ENCODE measurements around the gene PDLIM3.
A peak's percentile ranks its signal among the peaks of the same experiment; 100 is the strongest.

PDLIM3 gene

GRCh38 chr4:185540487-185541120 lies 5.3 kb upstream of the PDLIM3 start:
- H3K79me2 ChIP-seq (ENCODE audit: control insufficient read depth, insufficient read depth, low read length): no peaks in the 10 kb centered on the region
- no peaks in the 10 kb centered on the region for H3K36me3 ChIP-seq (ENCODE audit: control insufficient read depth, insufficient read depth, low read length)
- H2AK5ac ChIP-seq (ENCODE audit: low read length): no peak overlapping the region
- H3K9ac ChIP-seq (ENCODE audit: low read length): no peak overlapping the region
- H3K27ac ChIP-seq (ENCODE audit: low read depth, low read length): no peak overlapping the region
- no peak overlapping the region for H3K18ac ChIP-seq (ENCODE audit: low read length)
- no peak overlapping the region for H3K4ac ChIP-seq (ENCODE audit: low read depth, low read length)
- H4K8ac ChIP-seq (ENCODE audit: low read depth, low read length): no peak overlapping the region
- no peak overlapping the region for H3K4me2 ChIP-seq (ENCODE audit: low read length)
- no peak overlapping the region for H2BK5ac ChIP-seq (ENCODE audit: low read length)
- H2BK15ac ChIP-seq (replicated peaks; ENCODE audit: low read depth): no peak overlapping the region
- H2BK120ac ChIP-seq (ENCODE audit: low read depth, low read length): no peak overlapping the region
- DNase-seq: no peak
- no peak overlapping the region for H3K23ac ChIP-seq (ENCODE audit: low read length)
- H3K56ac ChIP-seq (ENCODE audit: low read length): no peak overlapping the region
- no peaks in the 10 kb centered on the region for H3K79me1 ChIP-seq (ENCODE audit: low read length)
- peaks cover 4% of the 10 kb centered on the region for H3K27me3 ChIP-seq (ENCODE audit: insufficient read depth, low read length, poor library complexity)
- WGBS (ENCODE audit: extremely low coverage, insufficient coverage, low lambda C conversion rate): no CpG with 5 or more reads among the region's 3 CpGs
- no peaks in the 10 kb centered on the region for H3K4me1 ChIP-seq (ENCODE audit: control insufficient read depth, low read depth, low read length)
- no peak overlapping the region for H3K4me3 ChIP-seq (ENCODE audit: low read length)
- H4K5ac ChIP-seq (ENCODE audit: low read length): no peak overlapping the region

GRCh38 chr4:185540040-185540439 lies 4.7 kb upstream of the PDLIM3 start:
- DNase-seq: peak; percentile 31
- H2AK5ac ChIP-seq (ENCODE audit: low read length): no peak overlapping the region
- no peak overlapping the region for H3K56ac ChIP-seq (ENCODE audit: low read length)
- H3K4me3 ChIP-seq (ENCODE audit: low read length): no peak overlapping the region
- peaks cover 4% of the 10 kb centered on the region for H3K27me3 ChIP-seq (ENCODE audit: insufficient read depth, low read length, poor library complexity)
- WGBS (ENCODE audit: extremely low coverage, insufficient coverage, low lambda C conversion rate): no CpG with 5 or more reads among the region's 8 CpGs
- no peaks in the 10 kb centered on the region for H3K79me1 ChIP-seq (ENCODE audit: low read length)
- no peak overlapping the region for H3K4ac ChIP-seq (ENCODE audit: low read depth, low read length)
- H3K4me1 ChIP-seq (ENCODE audit: control insufficient read depth, low read depth, low read length): no peaks in the 10 kb centered on the region
- H4K5ac ChIP-seq (ENCODE audit: low read length): no peak overlapping the region
- no peak overlapping the region for H4K8ac ChIP-seq (ENCODE audit: low read depth, low read length)
- no peak overlapping the region for H3K23ac ChIP-seq (ENCODE audit: low read length)
- H3K36me3 ChIP-seq (ENCODE audit: control insufficient read depth, insufficient read depth, low read length): no peaks in the 10 kb centered on the region
- no peak overlapping the region for H3K4me2 ChIP-seq (ENCODE audit: low read length)
- H3K18ac ChIP-seq (ENCODE audit: low read length): no peak overlapping the region
- no peak overlapping the region for H2BK5ac ChIP-seq (ENCODE audit: low read length)
- H2BK120ac ChIP-seq (ENCODE audit: low read depth, low read length): no peak overlapping the region
- no peaks in the 10 kb centered on the region for H3K79me2 ChIP-seq (ENCODE audit: control insufficient read depth, insufficient read depth, low read length)
- H2BK15ac ChIP-seq (replicated peaks; ENCODE audit: low read depth): no peak overlapping the region
- H3K9ac ChIP-seq (ENCODE audit: low read length): no peak overlapping the region
- no peak overlapping the region for H3K27ac ChIP-seq (ENCODE audit: low read depth, low read length)

- Histone ChIP-seq H2BK5ac (ENCODE audit: low read length) (no peak overlapping the region), H3K4me1 (ENCODE audit: control insufficient read depth, low read depth, low read length) (no peaks in the 10 kb centered on the region), H3K4ac (ENCODE audit: low read depth, low read length) (no peak overlapping the region), H3K18ac (ENCODE audit: low read length) (no peak overlapping the region), H3K4me2 (ENCODE audit: low read length) (no peak overlapping the region), H3K4me3 (ENCODE audit: low read length) (no peak overlapping the region), H3K79me1 (ENCODE audit: low read length) (no peaks in the 10 kb centered on the region), H3K23ac (ENCODE audit: low read length) (no peak overlapping the region), H2BK120ac (ENCODE audit: low read depth, low read length) (no peak overlapping the region), H3K9ac (ENCODE audit: low read length) (no peak overlapping the region), H2BK15ac (replicated peaks; ENCODE audit: low read depth) (no peak overlapping the region), H2AK5ac (ENCODE audit: low read length) (no peak overlapping the region), H4K5ac (ENCODE audit: low read length) (no peak overlapping the region), H4K8ac (ENCODE audit: low read depth, low read length) (no peak overlapping the region), H3K36me3 (ENCODE audit: control insufficient read depth, insufficient read depth, low read length) (no peaks in the 10 kb centered on the region), H3K27me3 (ENCODE audit: insufficient read depth, low read length, poor library complexity) (peaks cover 4% of the 10 kb centered on the region), H3K27ac (ENCODE audit: low read depth, low read length) (no peak overlapping the region), H3K56ac (ENCODE audit: low read length) (no peak overlapping the region), H3K79me2 (ENCODE audit: control insufficient read depth, insufficient read depth, low read length) (no peaks in the 10 kb centered on the region)
- no CpG with 5 or more reads among the region's 1 CpG for WGBS (ENCODE audit: extremely low coverage, insufficient coverage, low lambda C conversion rate)
- no peak for DNase-seq
These were observed 3.5 kb upstream of the PDLIM3 start for GRCh38 chr4:185538806-185539205.

- no peak overlapping the region for H3K4me2 ChIP-seq (ENCODE audit: low read length)
- no peak overlapping the region for H4K8ac ChIP-seq (ENCODE audit: low read depth, low read length)
- peaks cover 4% of the 10 kb centered on the region for H3K27me3 ChIP-seq (ENCODE audit: insufficient read depth, low read length, poor library complexity)
- H2BK120ac ChIP-seq (ENCODE audit: low read depth, low read length): no peak overlapping the region
- H3K9ac ChIP-seq (ENCODE audit: low read length): no peak overlapping the region
- no peaks in the 10 kb centered on the region for H3K4me1 ChIP-seq (ENCODE audit: control insufficient read depth, low read depth, low read length)
- no CpG with 5 or more reads among the region's 4 CpGs for WGBS (ENCODE audit: extremely low coverage, insufficient coverage, low lambda C conversion rate)
- no peak overlapping the region for H3K4me3 ChIP-seq (ENCODE audit: low read length)
- no peak overlapping the region for H3K23ac ChIP-seq (ENCODE audit: low read length)
- no peak overlapping the region for H3K56ac ChIP-seq (ENCODE audit: low read length)
- H3K79me2 ChIP-seq (ENCODE audit: control insufficient read depth, insufficient read depth, low read length): no peaks in the 10 kb centered on the region
- no peak overlapping the region for H4K5ac ChIP-seq (ENCODE audit: low read length)
- H3K36me3 ChIP-seq (ENCODE audit: control insufficient read depth, insufficient read depth, low read length): no peaks in the 10 kb centered on the region
- no peak overlapping the region for H2BK5ac ChIP-seq (ENCODE audit: low read length)
- DNase-seq: no peak
- H2AK5ac ChIP-seq (ENCODE audit: low read length): no peak overlapping the region
- H3K79me1 ChIP-seq (ENCODE audit: low read length): no peaks in the 10 kb centered on the region
- no peak overlapping the region for H3K27ac ChIP-seq (ENCODE audit: low read depth, low read length)
- H3K18ac ChIP-seq (ENCODE audit: low read length): no peak overlapping the region
- no peak overlapping the region for H2BK15ac ChIP-seq (replicated peaks; ENCODE audit: low read depth)
- H3K4ac ChIP-seq (ENCODE audit: low read depth, low read length): no peak overlapping the region
These were observed 1.1 kb upstream of the PDLIM3 start for GRCh38 chr4:185536411-185536709.

- no peak overlapping the region for H3K27ac ChIP-seq (ENCODE audit: low read depth, low read length)
- WGBS (ENCODE audit: extremely low coverage, insufficient coverage, low lambda C conversion rate): no CpG with 5 or more reads among the region's 32 CpGs
- DNase-seq: no peak
- H3K4ac ChIP-seq (ENCODE audit: low read depth, low read length): no peak overlapping the region
- H3K36me3 ChIP-seq (ENCODE audit: control insufficient read depth, insufficient read depth, low read length): no peaks in the 10 kb centered on the region
- H3K4me3 ChIP-seq (ENCODE audit: low read length): no peak overlapping the region
- no peak overlapping the region for H2BK120ac ChIP-seq (ENCODE audit: low read depth, low read length)
- no peak overlapping the region for H3K18ac ChIP-seq (ENCODE audit: low read length)
- no peak overlapping the region for H4K8ac ChIP-seq (ENCODE audit: low read depth, low read length)
- H3K23ac ChIP-seq (ENCODE audit: low read length): no peak overlapping the region
- peaks cover 4% of the 10 kb centered on the region for H3K27me3 ChIP-seq (ENCODE audit: insufficient read depth, low read length, poor library complexity)
- H3K79me2 ChIP-seq (ENCODE audit: control insufficient read depth, insufficient read depth, low read length): no peaks in the 10 kb centered on the region
- no peaks in the 10 kb centered on the region for H3K4me1 ChIP-seq (ENCODE audit: control insufficient read depth, low read depth, low read length)
- H3K56ac ChIP-seq (ENCODE audit: low read length): peak overlapping the region; percentile 74
- H2BK5ac ChIP-seq (ENCODE audit: low read length): no peak overlapping the region
- H3K9ac ChIP-seq (ENCODE audit: low read length): no peak overlapping the region
- H2AK5ac ChIP-seq (ENCODE audit: low read length): no peak overlapping the region
- peak overlapping the region; percentile 79 for H3K4me2 ChIP-seq (ENCODE audit: low read length)
- H3K79me1 ChIP-seq (ENCODE audit: low read length): no peaks in the 10 kb centered on the region
- no peak overlapping the region for H2BK15ac ChIP-seq (replicated peaks; ENCODE audit: low read depth)
- H4K5ac ChIP-seq (ENCODE audit: low read length): no peak overlapping the region
These were observed 504 bp upstream of the PDLIM3 start for GRCh38 chr4:185535612-185536410.

GRCh38 chr4:185534511-185534865 lies 819 bp downstream of the PDLIM3 start:
- WGBS (ENCODE audit: extremely low coverage, insufficient coverage, low lambda C conversion rate): no CpG with 5 or more reads among the region's 10 CpGs
- Histone ChIP-seq H3K4me1 (ENCODE audit: control insufficient read depth, low read depth, low read length) (no peaks in the 10 kb centered on the region), H3K27ac (ENCODE audit: low read depth, low read length) (no peak overlapping the region)

More at GRCh38 chr4:185534511-185534865, 819 bp downstream of the PDLIM3 start:
- no peak overlapping the region for H2BK15ac ChIP-seq (replicated peaks; ENCODE audit: low read depth)
- H3K79me2 ChIP-seq (ENCODE audit: control insufficient read depth, insufficient read depth, low read length): no peaks in the 10 kb centered on the region
- no peak overlapping the region for H2BK5ac ChIP-seq (ENCODE audit: low read length)
- peak overlapping the region; percentile 85 for H3K56ac ChIP-seq (ENCODE audit: low read length)
- H4K8ac ChIP-seq (ENCODE audit: low read depth, low read length): no peak overlapping the region
- H2BK120ac ChIP-seq (ENCODE audit: low read depth, low read length): no peak overlapping the region
- peak overlapping the region; percentile 66 for H3K9ac ChIP-seq (ENCODE audit: low read length)
- H4K5ac ChIP-seq (ENCODE audit: low read length): no peak overlapping the region
- H3K23ac ChIP-seq (ENCODE audit: low read length): no peak overlapping the region
- H3K4ac ChIP-seq (ENCODE audit: low read depth, low read length): no peak overlapping the region
- H3K27me3 ChIP-seq (ENCODE audit: insufficient read depth, low read length, poor library complexity): peaks cover 4% of the 10 kb centered on the region
- no peak overlapping the region for H3K18ac ChIP-seq (ENCODE audit: low read length)
- H2AK5ac ChIP-seq (ENCODE audit: low read length): no peak overlapping the region
- H3K79me1 ChIP-seq (ENCODE audit: low read length): no peaks in the 10 kb centered on the region
- H3K4me2 ChIP-seq (ENCODE audit: low read length): peak overlapping the region; percentile 88
- H3K4me3 ChIP-seq (ENCODE audit: low read length): peak overlapping the region; percentile 59
- no peaks in the 10 kb centered on the region for H3K36me3 ChIP-seq (ENCODE audit: control insufficient read depth, insufficient read depth, low read length)
- DNase-seq: no peak

Data from mesendoderm (in vitro differentiated cells).